Suppressor macrophage treated with lipopolysaccharide for 4 hours (primary cell): Measurements from ENCODE around the gene YBX3.
"Not testable (repeated sequence)": the region's sequence is repeated elsewhere in the genome, so short reads cannot be mapped to it uniquely, and the experiment has no call there.

Source experiments
- DNase-seq: peaks from one replicate; pipeline ENCODE4 v3.0.0-alpha.2; 2020

Gene YBX3

GRCh38 chr12:10722905-10723746, at the start of gene YBX3:
YBX3 (minus strand) TSS chr12:10723323; CDS start chr12:10723111, 212 bp downstream.
- peak; percentile 91 for DNase-seq

- DNase-seq: peak; percentile 45
Observed at GRCh38 chr12:10771132-10771733, 48.1 kb upstream of the YBX3 start.

GRCh38 chr12:10759657-10760056, 36.5 kb upstream of the YBX3 start:
- no peak for DNase-seq

GRCh38 chr12:10756194-10756593, 33.1 kb upstream of the YBX3 start:
- no peak for DNase-seq

- DNase-seq: no peak
Observed at GRCh38 chr12:10753059-10753458, 29.9 kb upstream of the YBX3 start.

GRCh38 chr12:10750385-10750727, 27.2 kb upstream of the YBX3 start:
- no peak for DNase-seq

GRCh38 chr12:10749700-10750384, 26.7 kb upstream of the YBX3 start:
- peak; percentile 97 for DNase-seq

GRCh38 chr12:10747730-10748129, 24.6 kb upstream of the YBX3 start:
- DNase-seq: no peak

GRCh38 chr12:10743420-10743819, 20.3 kb upstream of the YBX3 start:
- not testable (repeated sequence) for DNase-seq

- DNase-seq: peak; percentile 77
Observed at GRCh38 chr12:10741845-10742244, 18.7 kb upstream of the YBX3 start.

GRCh38 chr12:10740182-10740581, 17.1 kb upstream of the YBX3 start:
- no peak for DNase-seq

GRCh38 chr12:10739157-10740118, 16.3 kb upstream of the YBX3 start:
- DNase-seq: no peak

GRCh38 chr12:10737249-10737648, 14.1 kb upstream of the YBX3 start:
- no peak for DNase-seq

- DNase-seq: no peak
Observed at GRCh38 chr12:10736463-10736862, 13.3 kb upstream of the YBX3 start.

- DNase-seq: no peak
Observed at GRCh38 chr12:10735428-10735827, 12.3 kb upstream of the YBX3 start.

GRCh38 chr12:10732549-10732948, 9.4 kb upstream of the YBX3 start:
- no peak for DNase-seq

- no peak for DNase-seq
Observed at GRCh38 chr12:10732066-10732465, 8.9 kb upstream of the YBX3 start.

GRCh38 chr12:10730559-10730958, 7.4 kb upstream of the YBX3 start:
- DNase-seq: no peak

GRCh38 chr12:10728091-10728490, 5.0 kb upstream of the YBX3 start:
- DNase-seq: no peak

- DNase-seq: no peak
Observed at GRCh38 chr12:10726945-10727344, 3.8 kb upstream of the YBX3 start.

GRCh38 chr12:10725003-10725402, 1.9 kb upstream of the YBX3 start:
- no peak for DNase-seq

GRCh38 chr12:10722502-10722904, 620 bp downstream of the YBX3 start:
- DNase-seq: peak; percentile 72
